ENCODE data around the gene PML.
"Not testable (repeated sequence)": the region's sequence is repeated elsewhere in the genome, so short reads cannot be mapped to it uniquely, and the experiment has no call there.

PML gene

GRCh38 chr15:74064822-74065221 is 70.3 kb downstream of the PML start:
- not testable (repeated sequence) for DNase-seq

- DNase-seq = not testable (repeated sequence)
Observed at GRCh38 chr15:74065684-74066411, 71.3 kb downstream of the PML start.

- DNase-seq = not testable (repeated sequence)
Observed at GRCh38 chr15:74071645-74072044, 77.1 kb downstream of the PML start.

- not testable (repeated sequence) for DNase-seq
Observed at GRCh38 chr15:74072132-74072531, 77.6 kb downstream of the PML start.

GRCh38 chr15:74072614-74073337 is 78.3 kb downstream of the PML start:
- DNase-seq = not testable (repeated sequence)

GRCh38 chr15:74075781-74076180 is 81.3 kb downstream of the PML start:
- not testable (repeated sequence) for DNase-seq

- not testable (repeated sequence) for DNase-seq
Observed at GRCh38 chr15:74082450-74082849, 87.9 kb downstream of the PML start, which contains the start of gene GOLGA6A. GOLGA6A (minus strand) TSS chr15:74082550; CDS start chr15:74082509, 41 bp downstream.

GRCh38 chr15:74094567-74094966 is 100.1 kb downstream of the PML start:
- not testable (repeated sequence) for DNase-seq

- DNase-seq = not testable (repeated sequence)
Observed at GRCh38 chr15:74095610-74096009, 101.1 kb downstream of the PML start.

GRCh38 chr15:74096753-74097474 is 102.4 kb downstream of the PML start:
- DNase-seq = not testable (repeated sequence)
